ENCODE data around the gene N4BP2L2. TPM values are rescaled to one million over a fixed set of nuclear protein-coding genes. Genes with fewer than 3 reads are reported as not detected.

N4BP2L2 gene
- total and polyA plus RNA-seq, 9 donors, result 76.1 to 137 (median 83.7) TPM

GRCh38 chr13:32383836-32384618 lies 154.6 kb downstream of the N4BP2L2 start:
- Histone ChIP-seq H3K36me3 (ENCODE audit: control insufficient read depth, insufficient read depth, low read length) (peaks cover 15% of the 10 kb centered on the region), H3K9me3 (replicated peaks; ENCODE audit: control insufficient read depth, low read depth, low read length) (no peaks in the 10 kb centered on the region), H3K4me3 (ENCODE audit: low read length) (no peak overlapping the region), H3K27me3 (ENCODE audit: control insufficient read depth, insufficient read depth, low read length) (no peaks in the 10 kb centered on the region), H3K4me1 (ENCODE audit: control insufficient read depth, insufficient read depth, low read length) (no peaks in the 10 kb centered on the region), H3K27ac (ENCODE audit: low read length) (no peak overlapping the region)
- 92% methylated on average over 4 of the region's 5 CpGs for WGBS (ENCODE audit: insufficient coverage)
- no peak for DNase-seq

Other genes starting within 250 kb of the N4BP2L2 start
- 0.04 TPM for gene ZAR1L, start 223.4 kb downstream of the N4BP2L2 start, total RNA-seq
- under 1 TPM in 2 of 8 donors, not detected in 6; 0.08 to 0.10 TPM for gene ZAR1L, start 223.4 kb downstream of the N4BP2L2 start, polyA plus RNA-seq (ENCODE audit: insufficient read depth in 1 of 8, insufficient read length in 8 of 8, low replicate concordance in 1 of 8)
- gene BRCA2, start 223.3 kb downstream of the N4BP2L2 start, total RNA-seq, result 3.4 TPM
- gene BRCA2, start 223.3 kb downstream of the N4BP2L2 start, polyA plus RNA-seq (ENCODE audit: insufficient read depth in 1 of 8, insufficient read length in 8 of 8, low replicate concordance in 1 of 8), result 1 to 10 TPM; 3.0 to 4.4 (median 3.5) TPM
- 7.2 TPM for gene N4BP2L1, start 110.7 kb downstream of the N4BP2L2 start, total RNA-seq
- gene N4BP2L1, start 110.7 kb downstream of the N4BP2L2 start, polyA plus RNA-seq (ENCODE audit: insufficient read depth in 1 of 8, insufficient read length in 8 of 8, low replicate concordance in 1 of 8), result 1 to 10 TPM; 4.6 to 7.9 (median 6.1) TPM
- 41.5 TPM for gene PDS5B, start 47.7 kb upstream of the N4BP2L2 start, total RNA-seq
- 10 to 100 TPM; 30.4 to 52.7 (median 41.2) TPM for gene PDS5B, start 47.7 kb upstream of the N4BP2L2 start, polyA plus RNA-seq (ENCODE audit: insufficient read depth in 1 of 8, insufficient read length in 8 of 8, low replicate concordance in 1 of 8)

All from muscle of leg (tissue), 11 donors.